K562 (cell line): ENCODE results near the gene TMIGD3. TPM values are rescaled to one million over a fixed set of nuclear protein-coding genes. Genes with fewer than 3 reads are reported as not detected.

ENCODE experiments used
- E2F1 ChIP-seq: sonication (generic); formaldehyde crosslinking; IDR thresholded peaks from 2 replicates; pipeline ENCODE4 v1.8.1; 2023; ENCODE audit warnings: mild to moderate bottlenecking, missing genetic modification reagents, moderate library complexity
- FOSL1 ChIP-seq: fragments of 200-800 bp; sonication (Bioruptor generic); conservative IDR thresholded peaks from 2 replicates; pipeline ENCODE4 v1.6.1; 2016; ENCODE audit warnings: missing genetic modification characterization, missing compliant biosample characterization
- HMBOX1 ChIP-seq: sonication (generic); IDR thresholded peaks from 2 replicates; pipeline ENCODE4 v1.6.1; 2016
- KAT8 ChIP-seq: fragments of 450-650 bp; IDR thresholded peaks from 2 replicates; pipeline ENCODE4 v1.6.1; 2016; ENCODE audit warnings: low read depth, mild to moderate bottlenecking
- MAX ChIP-seq: sonication (generic); formaldehyde crosslinking; IDR thresholded peaks from 2 replicates; pipeline ENCODE4 v1.9.0; 2022; ENCODE audit warnings: mild to moderate bottlenecking, missing genetic modification reagents
- MTA3 ChIP-seq: fragments of 450-650 bp; formaldehyde crosslinking; IDR thresholded peaks from 2 replicates; pipeline ENCODE4 v1.6.1; 2017; ENCODE audit warnings: mild to moderate bottlenecking, borderline replicate concordance
- MYC ChIP-seq, 2 experiments: fragments of 250-450 bp in 1 of 2; sonication (Bioruptor Pico) in 1 of 2; IDR thresholded peaks; 2 replicates each; pipeline versions ENCODE4 v1.5.1 to v1.6.1; 2012 to 2021; ENCODE audit warnings: low read depth in 2 of 2, borderline replicate concordance in 1 of 2, improper control_type of control experiment in 1 of 2, low read length in 1 of 2, mild to moderate bottlenecking in 1 of 2, moderate library complexity in 1 of 2
- NCOR1 ChIP-seq: fragments of 450-650 bp; IDR thresholded peaks from 2 replicates; pipeline ENCODE4 v1.6.1; 2016; ENCODE audit warnings: mild to moderate bottlenecking, moderate library complexity
- NFIC ChIP-seq: fragments of 450-650 bp; IDR thresholded peaks from 2 replicates; pipeline ENCODE4 v1.6.1; 2017; ENCODE audit warnings: mild to moderate bottlenecking, inconsistent platforms
- NR2C1 ChIP-seq, 2 experiments: fragments of 450-650 bp; IDR thresholded peaks; 2 replicates each; pipeline ENCODE4 v1.6.1; 2017; ENCODE audit warnings: mild to moderate bottlenecking in 2 of 2, antibody characterized with exemption in 1 of 2, inconsistent platforms in 1 of 2, missing compliant biosample characterization in 1 of 2, missing genetic modification characterization in 1 of 2
- PKNOX1 ChIP-seq: fragments of 450-650 bp; IDR thresholded peaks from 2 replicates; pipeline ENCODE4 v1.6.1; 2016
- PRPF4 ChIP-seq: fragments of 200-400 bp; formaldehyde crosslinking; IDR thresholded peaks from one replicate; pipeline ENCODE4 v1.6.1; 2017; ENCODE audit warnings: low read length, low read depth, mild to moderate bottlenecking; ENCODE audit not compliant: insufficient read depth, poor library complexity, severe bottlenecking
- RNF219 ChIP-seq: fragments of 250-450 bp; sonication (Bioruptor Pico); IDR thresholded peaks from 2 replicates; pipeline ENCODE4 v1.5.0; 2022; ENCODE audit warnings: mild to moderate bottlenecking
- SAFB ChIP-seq: fragments of 200-400 bp; formaldehyde crosslinking; IDR thresholded peaks from 2 replicates; pipeline ENCODE4 v1.6.1; 2017; ENCODE audit warnings: low read depth, low read length, borderline replicate concordance
- SMARCE1 ChIP-seq: fragments of 450-650 bp; IDR thresholded peaks from 2 replicates; pipeline ENCODE4 v1.7.1; 2016; ENCODE audit warnings: mild to moderate bottlenecking
- STAT5B ChIP-seq: fragments of 250-450 bp; sonication (Bioruptor Pico); IDR thresholded peaks from 2 replicates; pipeline ENCODE4 v1.8.0; 2021; ENCODE audit warnings: mild to moderate bottlenecking, inconsistent platforms
- SUPT5H ChIP-seq: fragments of 450-650 bp; IDR thresholded peaks from 2 replicates; pipeline ENCODE4 v1.6.1; 2016
- TAL1 ChIP-seq: fragments of 450-650 bp; IDR thresholded peaks from 2 replicates; pipeline ENCODE4 v1.6.1; 2016; ENCODE audit warnings: mild to moderate bottlenecking
- TFAP4 ChIP-seq: sonication (generic); formaldehyde crosslinking; IDR thresholded peaks from 2 replicates; pipeline ENCODE4 v1.8.0; 2022; ENCODE audit warnings: missing genetic modification reagents, mild to moderate bottlenecking, moderate library complexity, borderline replicate concordance
- polyA plus RNA-seq, 8 experiments: library from polyadenylated mRNA; depleted of rRNA in 4 of 8; stranded (reverse) in 5 of 8; unstranded in 3 of 8; fragments of >200 nt; fragmentation: Nextera tagmentation in 2 of 8; fragmentation: Illumina TruSeq in 1 of 8; extraction: Ambion mirVana in 2 of 8; extraction: Trizol in 1 of 8; gene quantifications; 2 replicates each; pipeline versions ENCODE4 v1.2.1 to v1.2.3, GENCODE V29; 2011 to 2014; ENCODE audit warnings: inconsistent platforms in 1 of 8, missing spikeins in 1 of 8
- total RNA-seq, 7 experiments: library from RNA; depleted of rRNA in 6 of 7; stranded (reverse); fragments of >200 nt in 6 of 7; fragmentation: Illumina TruSeq in 2 of 7; extraction: Trizol in 2 of 7; gene quantifications; 2 replicates each; pipeline versions ENCODE4 v1.2.1 to v1.2.3, GENCODE V29; 2011 to 2021; ENCODE audit warnings: low replicate concordance in 1 of 7

The TMIGD3 gene
- total and polyA plus RNA-seq, 9 of the 15 experiments (the other 6 are each of a cell fraction or from before 2014, with no cell fraction given), result 0.11 to 0.13 (median 0.11) TPM; not detected in 6

GRCh38 chr1:111463029-111463683, 40.3 kb downstream of the TMIGD3 start (continued):
- TF ChIP-seq NR2C1 (IDR thresholded peaks at IDR 0.05), result no peak; the same call in 1 of the 2 replicates
- TF ChIP-seq NR2C1 (tag; IDR thresholded peaks at IDR 0.05), result peak; percentile 62; the same call in 1 of the 2 replicates
- TF ChIP-seq HMBOX1, result peak; percentile 92
- TF ChIP-seq SUPT5H, result peak; percentile 40
- TF ChIP-seq TFAP4, result peak; percentile 25; the same call in 1 of the 2 replicates
- TF ChIP-seq PKNOX1, result peak; percentile 85
- no peak for TF ChIP-seq RNF219 (CRISPR knock-in tag)
- peak; percentile 90 for TF ChIP-seq FOSL1 (tag)
- TF ChIP-seq TAL1, result no peak
- TF ChIP-seq E2F1 (CRISPR knock-in tag), result 0 out of 2 replicates have a peak, but pooled peaks have one; percentile 19
- 0 out of 2 replicates have a peak, but pooled peaks have one; percentile 15 for TF ChIP-seq MAX (CRISPR knock-in tag)
- 0 out of 2 replicates have a peak, but pooled peaks have one; percentile 16 for TF ChIP-seq MTA3
- TF ChIP-seq SMARCE1, result peak; percentile 30; the same call in 1 of the 2 replicates
- peak; percentile 98 for TF ChIP-seq NFIC
- TF ChIP-seq STAT5B (CRISPR knock-in tag), result no peak
- no peak for TF ChIP-seq MYC (IDR thresholded peaks at IDR 0.05; ENCODE audit: low read depth, low read length)
- TF ChIP-seq MYC (CRISPR knock-in tag; IDR thresholded peaks at IDR 0.05; ENCODE audit: borderline replicate concordance, low read depth), result 0 out of 2 replicates have a peak, but pooled peaks have one; percentile 14
- no peak for TF ChIP-seq PRPF4
- TF ChIP-seq SAFB, result no peak
- no peak; the same call in 1 of the 2 replicates for TF ChIP-seq KAT8
- peak; percentile 7; the same call in 1 of the 2 replicates for TF ChIP-seq NCOR1
